Astrocyte of the spinal cord (primary cell): Measurements from ENCODE around the gene TJAP1.

Source experiments
- DNase-seq: peaks from one replicate; pipeline ENCODE4 v3.0.0; 2011; ENCODE audit warnings: low read depth, low spot score
- H3K4me3 ChIP-seq: 2 replicates; pipeline ENCODE4 v1.5.1; 2011; ENCODE audit warnings: low read depth, mild to moderate bottlenecking, low read length, moderate library complexity
- CTCF ChIP-seq: IDR thresholded peaks from 2 replicates; pipeline ENCODE4 v1.5.1; 2012; ENCODE audit warnings: low read depth, mild to moderate bottlenecking, low read length, inconsistent platforms
- in situ Hi-C: cut with HindIII; loops from 2 replicates; pipeline ENCODE4 v1.10.0; 2017; ENCODE audit warnings: low sequenced_read_pairs

The TJAP1 gene

GRCh38 chr6:43540507-43540906 lies 63.1 kb downstream of the TJAP1 start:
- no peak overlapping the region for H3K4me3 ChIP-seq
- DNase-seq, result no peak
- in situ Hi-C loops, result no loop called here
- TF ChIP-seq CTCF, result no peak

- TF ChIP-seq CTCF, result no peak
- H3K4me3 ChIP-seq, result no peak overlapping the region
- in situ Hi-C loops, result no loop called here
- no peak for DNase-seq
Observed at GRCh38 chr6:43541774-43542471, 64.6 kb downstream of the TJAP1 start.

- no peak for TF ChIP-seq CTCF
- DNase-seq, result no peak
- H3K4me3 ChIP-seq, result no peak overlapping the region
- in situ Hi-C loops, result no loop called here
Observed at GRCh38 chr6:43544461-43544860, 67.1 kb downstream of the TJAP1 start.

- no peak for TF ChIP-seq CTCF
- no peak for DNase-seq
- H3K4me3 ChIP-seq, result no peak overlapping the region
- in situ Hi-C loops, result no loop called here
Observed at GRCh38 chr6:43547222-43547621, 69.9 kb downstream of the TJAP1 start.
